ENCODE results near the gene RNF128.

RNF128 gene, protein sequence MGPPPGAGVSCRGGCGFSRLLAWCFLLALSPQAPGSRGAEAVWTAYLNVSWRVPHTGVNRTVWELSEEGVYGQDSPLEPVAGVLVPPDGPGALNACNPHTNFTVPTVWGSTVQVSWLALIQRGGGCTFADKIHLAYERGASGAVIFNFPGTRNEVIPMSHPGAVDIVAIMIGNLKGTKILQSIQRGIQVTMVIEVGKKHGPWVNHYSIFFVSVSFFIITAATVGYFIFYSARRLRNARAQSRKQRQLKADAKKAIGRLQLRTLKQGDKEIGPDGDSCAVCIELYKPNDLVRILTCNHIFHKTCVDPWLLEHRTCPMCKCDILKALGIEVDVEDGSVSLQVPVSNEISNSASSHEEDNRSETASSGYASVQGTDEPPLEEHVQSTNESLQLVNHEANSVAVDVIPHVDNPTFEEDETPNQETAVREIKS

DNA sequence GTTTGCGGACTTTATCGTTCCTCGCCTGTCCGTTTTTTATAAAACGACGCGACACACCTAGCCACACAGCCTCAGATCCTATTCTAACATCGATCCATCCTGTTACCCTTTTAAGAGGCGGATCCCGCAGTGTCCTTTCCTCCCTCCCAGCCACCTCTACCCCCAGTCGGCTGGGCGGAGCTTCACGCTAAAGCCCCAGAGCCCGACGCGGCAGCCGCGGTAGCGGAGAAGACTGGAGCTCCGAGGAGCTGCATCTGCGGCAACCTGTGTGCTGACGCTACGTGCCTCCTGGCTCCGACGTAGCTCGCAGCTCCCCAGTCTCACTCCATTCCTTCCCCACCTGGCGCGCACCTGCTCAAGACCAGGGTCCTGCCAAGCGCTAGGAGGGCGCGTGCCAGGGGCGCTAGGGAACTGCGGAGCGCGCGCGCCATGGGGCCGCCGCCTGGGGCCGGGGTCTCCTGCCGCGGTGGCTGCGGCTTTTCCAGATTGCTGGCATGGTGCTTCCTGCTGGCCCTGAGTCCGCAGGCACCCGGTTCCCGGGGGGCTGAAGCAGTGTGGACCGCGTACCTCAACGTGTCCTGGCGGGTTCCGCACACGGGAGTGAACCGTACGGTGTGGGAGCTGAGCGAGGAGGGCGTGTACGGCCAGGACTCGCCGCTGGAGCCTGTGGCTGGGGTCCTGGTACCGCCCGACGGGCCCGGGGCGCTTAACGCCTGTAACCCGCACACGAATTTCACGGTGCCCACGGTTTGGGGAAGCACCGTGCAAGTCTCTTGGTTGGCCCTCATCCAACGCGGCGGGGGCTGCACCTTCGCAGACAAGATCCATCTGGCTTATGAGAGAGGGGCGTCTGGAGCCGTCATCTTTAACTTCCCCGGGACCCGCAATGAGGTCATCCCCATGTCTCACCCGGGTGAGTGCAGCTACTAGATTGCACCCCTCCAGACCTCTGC is at the start of gene RNF128:
Gene RNF128, plus strand, starts transcription at position 217 of the 953 bp plus-strand sequence. Its CDS starts 213 bp downstream, at position 430.
- in situ Hi-C loops (cut with MboI; ENCODE audit: low sequenced_read_pairs, unreplicated experiment): no loop called here
- no peak for DNase-seq (ENCODE audit: low spot score)
- TF ChIP-seq, protein P1, sequence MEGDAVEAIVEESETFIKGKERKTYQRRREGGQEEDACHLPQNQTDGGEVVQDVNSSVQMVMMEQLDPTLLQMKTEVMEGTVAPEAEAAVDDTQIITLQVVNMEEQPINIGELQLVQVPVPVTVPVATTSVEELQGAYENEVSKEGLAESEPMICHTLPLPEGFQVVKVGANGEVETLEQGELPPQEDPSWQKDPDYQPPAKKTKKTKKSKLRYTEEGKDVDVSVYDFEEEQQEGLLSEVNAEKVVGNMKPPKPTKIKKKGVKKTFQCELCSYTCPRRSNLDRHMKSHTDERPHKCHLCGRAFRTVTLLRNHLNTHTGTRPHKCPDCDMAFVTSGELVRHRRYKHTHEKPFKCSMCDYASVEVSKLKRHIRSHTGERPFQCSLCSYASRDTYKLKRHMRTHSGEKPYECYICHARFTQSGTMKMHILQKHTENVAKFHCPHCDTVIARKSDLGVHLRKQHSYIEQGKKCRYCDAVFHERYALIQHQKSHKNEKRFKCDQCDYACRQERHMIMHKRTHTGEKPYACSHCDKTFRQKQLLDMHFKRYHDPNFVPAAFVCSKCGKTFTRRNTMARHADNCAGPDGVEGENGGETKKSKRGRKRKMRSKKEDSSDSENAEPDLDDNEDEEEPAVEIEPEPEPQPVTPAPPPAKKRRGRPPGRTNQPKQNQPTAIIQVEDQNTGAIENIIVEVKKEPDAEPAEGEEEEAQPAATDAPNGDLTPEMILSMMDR (IDR thresholded peaks at IDR 0.05; ENCODE audit: borderline replicate concordance, control extremely low read depth, extremely low read depth, insufficient read depth, missing control alignments): no peak

DNA sequence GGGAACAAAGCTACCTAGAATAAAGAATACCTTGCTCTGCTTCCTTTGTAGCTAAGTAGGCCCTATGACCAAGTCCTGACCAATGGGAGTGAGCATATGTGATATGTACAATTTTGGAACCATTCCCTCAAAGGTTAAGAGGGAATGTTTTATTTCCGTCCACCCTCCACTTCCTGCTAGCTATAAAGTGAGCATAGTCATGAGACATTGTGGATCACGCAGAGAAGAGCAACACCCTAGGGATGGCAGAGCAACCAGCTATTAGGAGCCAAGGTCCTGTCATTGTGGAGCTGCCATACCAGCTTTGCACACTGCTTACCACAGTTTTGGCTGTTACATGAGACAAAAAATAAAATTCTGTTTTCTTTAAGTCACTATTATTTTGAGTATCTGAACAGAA is 45.8 kb upstream of the RNF128 start:
- no peak for DNase-seq (ENCODE audit: low spot score)
- TF ChIP-seq, protein P1 (IDR thresholded peaks at IDR 0.05; ENCODE audit: borderline replicate concordance, control extremely low read depth, extremely low read depth, insufficient read depth, missing control alignments): no peak
- in situ Hi-C loops (cut with MboI; ENCODE audit: low sequenced_read_pairs, unreplicated experiment): no loop called here

DNA sequence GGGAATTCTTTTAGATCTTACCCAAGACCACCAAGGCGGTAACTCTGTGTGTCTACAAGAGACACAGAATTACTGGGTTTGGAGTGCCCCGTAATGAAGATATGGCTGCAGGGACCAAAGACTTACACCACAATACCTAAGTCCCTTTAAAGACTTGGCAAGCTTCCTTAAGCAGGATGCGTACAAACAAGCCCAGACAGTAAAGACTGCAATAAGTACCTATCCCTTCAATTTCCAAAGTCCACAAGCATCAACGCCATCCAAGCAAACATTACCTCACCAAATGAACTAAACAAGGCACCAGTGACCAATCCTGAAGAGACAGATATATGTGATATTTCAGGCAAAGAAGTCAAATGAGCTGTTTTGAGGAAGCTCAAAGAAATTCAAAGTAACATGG is 42.3 kb upstream of the RNF128 start:
- DNase-seq (ENCODE audit: low spot score): no peak
- TF ChIP-seq, protein P1 (IDR thresholded peaks at IDR 0.05; ENCODE audit: borderline replicate concordance, control extremely low read depth, extremely low read depth, insufficient read depth, missing control alignments): no peak
- in situ Hi-C loops (cut with MboI; ENCODE audit: low sequenced_read_pairs, unreplicated experiment): no loop called here

DNA sequence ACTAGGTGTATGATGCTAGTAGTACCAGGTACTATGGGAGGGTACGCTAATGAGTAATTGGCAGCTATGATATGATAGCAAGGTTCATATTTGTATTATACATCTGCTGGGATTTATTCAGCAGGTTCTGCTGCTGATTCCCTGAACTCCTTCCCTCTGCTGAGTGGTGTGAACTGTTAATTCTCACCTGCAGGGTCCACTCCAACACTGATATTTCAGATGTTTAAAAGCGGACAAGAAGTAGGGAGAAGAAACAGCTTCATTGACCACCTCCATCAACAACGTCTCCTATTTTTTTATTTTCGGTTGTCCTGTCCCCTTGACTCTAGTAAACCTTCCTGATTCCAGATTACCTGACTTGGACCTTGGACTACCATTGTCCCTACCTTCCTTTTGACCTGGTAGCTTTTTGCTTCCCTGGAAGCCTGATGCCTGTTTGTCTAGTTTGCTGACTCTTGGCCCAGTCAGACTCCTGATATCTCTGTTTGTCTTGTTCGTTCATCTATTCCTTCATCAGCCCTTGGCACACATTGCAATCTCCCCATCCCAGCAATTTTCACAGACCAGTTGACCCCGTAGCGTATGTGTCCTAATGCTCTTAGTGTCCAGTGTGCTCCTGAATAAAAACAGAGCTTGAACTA is 34.0 kb upstream of the RNF128 start:
- in situ Hi-C loops (cut with MboI; ENCODE audit: low sequenced_read_pairs, unreplicated experiment): no loop called here
- no peak for DNase-seq (ENCODE audit: low spot score)
- TF ChIP-seq, protein P1 (IDR thresholded peaks at IDR 0.05; ENCODE audit: borderline replicate concordance, control extremely low read depth, extremely low read depth, insufficient read depth, missing control alignments): no peak

DNA sequence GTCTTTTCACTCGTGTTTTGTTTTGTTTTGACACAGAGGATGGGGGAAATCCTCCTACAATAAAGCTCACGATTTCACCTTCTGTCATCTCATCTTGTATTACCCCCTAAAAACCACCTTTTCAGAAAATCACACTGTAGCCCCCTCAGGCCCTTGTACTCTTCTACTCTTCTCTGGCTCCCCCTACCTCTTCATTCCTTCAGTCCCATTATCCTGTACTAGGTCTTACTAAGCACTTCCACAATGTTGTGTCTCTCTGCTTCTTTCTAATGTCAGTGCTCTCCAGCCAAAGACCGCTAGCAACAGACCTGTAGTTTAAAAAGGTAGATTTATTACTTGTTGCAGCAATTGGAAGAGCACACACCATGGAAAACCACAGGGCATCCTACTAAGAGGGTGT is 30.0 kb upstream of the RNF128 start:
- in situ Hi-C loops (cut with MboI; ENCODE audit: low sequenced_read_pairs, unreplicated experiment): no loop called here
- no peak for DNase-seq (ENCODE audit: low spot score)

More for the DNA sequence above, 30.0 kb upstream of the RNF128 start:
- TF ChIP-seq, protein P1 (IDR thresholded peaks at IDR 0.05; ENCODE audit: borderline replicate concordance, control extremely low read depth, extremely low read depth, insufficient read depth, missing control alignments): no peak
